ENCODE measurements around the gene TNNI3K. TPM values are rescaled to one million over a fixed set of nuclear protein-coding genes. Genes with fewer than 3 reads are reported as not detected.

Gene TNNI3K
- polyA plus RNA-seq, 1 donor (not counting 4 experiments of a cell fraction or from before 2014, with no cell fraction given), result 0.41 TPM

DNA sequence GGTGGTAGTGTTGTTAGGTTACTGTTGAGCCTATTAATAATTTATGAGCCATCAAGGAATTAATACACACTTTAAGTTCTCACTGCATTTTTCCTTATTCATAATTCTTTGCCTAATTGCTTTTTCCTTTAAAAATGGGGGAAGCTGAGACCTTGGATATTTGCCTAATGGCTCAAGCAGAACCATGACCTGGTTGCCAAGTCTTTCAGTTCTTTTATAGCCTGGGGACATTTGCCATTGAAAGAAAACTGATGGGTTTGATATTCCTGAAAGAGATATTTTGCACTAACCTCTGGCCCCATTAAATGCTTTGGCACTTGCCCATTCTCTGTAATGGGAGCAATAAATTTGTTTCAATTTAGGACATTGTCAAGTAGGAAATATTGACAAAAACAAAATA is 295.7 kb downstream of the TNNI3K start:
- no peak overlapping the region for H3K4me2 ChIP-seq (ENCODE audit: control insufficient read depth, extremely low read depth, insufficient read depth, low read depth, low read length)
- H3K27me3 ChIP-seq (ENCODE audit: control insufficient read depth, extremely low read depth, insufficient read depth, low read length), result no peaks in the 10 kb centered on the region
- FAIRE-seq (no peak), DNase-seq (ENCODE audit: low read depth, low spot score) (no peak)
- no peak overlapping the region for H3K27ac ChIP-seq (ENCODE audit: control insufficient read depth, insufficient read depth, low read length)
- no peaks in the 10 kb centered on the region for H3K79me2 ChIP-seq (ENCODE audit: control insufficient read depth, insufficient read depth, low read length)
- no peaks in the 10 kb centered on the region for H3K9me3 ChIP-seq (ENCODE audit: control insufficient read depth, low read depth, low read length)
- no peak for TF ChIP-seq EZH2 (IDR thresholded peaks at IDR 0.05; ENCODE audit: low read length)
- no peak for TF ChIP-seq CTCF (optimal IDR thresholded peaks at IDR 0.05 in 1 of 3, IDR thresholded peaks at IDR 0.05 in 1 of 3, conservative IDR thresholded peaks at IDR 0.05 in 1 of 3; ENCODE audit: extremely low read depth in 1 of 3, insufficient read depth in 2 of 3, low read length in 3 of 3)
- dilution Hi-C loops (cut with MboI; ENCODE audit: extremely low pct_ligation_motif_present, low sequenced_read_pairs), result no loop called here
- no peaks in the 10 kb centered on the region for H3K9me1 ChIP-seq (ENCODE audit: control insufficient read depth, extremely low read depth, insufficient read depth, low read length)
- H3K36me3 ChIP-seq (ENCODE audit: control insufficient read depth in 2 of 2, extremely low read depth in 1 of 2, insufficient read depth in 2 of 2, low read length in 2 of 2), result no peaks in the 10 kb centered on the region
- H3K4me3 ChIP-seq (ENCODE audit: control insufficient read depth in 2 of 3, extremely low read depth in 1 of 3, insufficient read depth in 2 of 3, low read depth in 1 of 3, low read length in 3 of 3), result no peak overlapping the region
- H3K9ac ChIP-seq (ENCODE audit: control insufficient read depth, extremely low read depth, insufficient read depth, low read length), result no peak overlapping the region
- no peaks in the 10 kb centered on the region for H3K4me1 ChIP-seq (ENCODE audit: control insufficient read depth, extremely low read depth, insufficient read depth, low read length)
- no peaks in the 10 kb centered on the region for H4K20me1 ChIP-seq (ENCODE audit: control insufficient read depth, extremely low read depth, insufficient read depth, low read length)
- H2AFZ ChIP-seq (ENCODE audit: control insufficient read depth, low read length), result no peak overlapping the region

GRCh38 chr1:74531796-74532195 is 296.6 kb downstream of the TNNI3K start:
- Histone ChIP-seq H3K27ac (ENCODE audit: control insufficient read depth, insufficient read depth, low read length) (no peak overlapping the region), H3K79me2 (ENCODE audit: control insufficient read depth, insufficient read depth, low read length) (no peaks in the 10 kb centered on the region), H3K27me3 (ENCODE audit: control insufficient read depth, extremely low read depth, insufficient read depth, low read length) (no peaks in the 10 kb centered on the region), H3K4me2 (ENCODE audit: control insufficient read depth, extremely low read depth, insufficient read depth, low read depth, low read length) (no peak overlapping the region), H3K9me1 (ENCODE audit: control insufficient read depth, extremely low read depth, insufficient read depth, low read length) (no peaks in the 10 kb centered on the region), H2AFZ (ENCODE audit: control insufficient read depth, low read length) (no peak overlapping the region), H3K9me3 (ENCODE audit: control insufficient read depth, low read depth, low read length) (no peaks in the 10 kb centered on the region), H3K4me3 (ENCODE audit: control insufficient read depth in 2 of 3, extremely low read depth in 1 of 3, insufficient read depth in 2 of 3, low read depth in 1 of 3, low read length in 3 of 3) (no peak overlapping the region), H3K9ac (ENCODE audit: control insufficient read depth, extremely low read depth, insufficient read depth, low read length) (no peak overlapping the region), H3K4me1 (ENCODE audit: control insufficient read depth, extremely low read depth, insufficient read depth, low read length) (no peaks in the 10 kb centered on the region), H3K36me3 (ENCODE audit: control insufficient read depth in 2 of 2, extremely low read depth in 1 of 2, insufficient read depth in 2 of 2, low read length in 2 of 2) (no peaks in the 10 kb centered on the region), H4K20me1 (ENCODE audit: control insufficient read depth, extremely low read depth, insufficient read depth, low read length) (no peaks in the 10 kb centered on the region)
- dilution Hi-C loops (cut with MboI; ENCODE audit: extremely low pct_ligation_motif_present, low sequenced_read_pairs), result no loop called here
- DNase-seq (ENCODE audit: low read depth, low spot score) (no peak), FAIRE-seq (no peak)
- no peak for TF ChIP-seq EZH2 (IDR thresholded peaks at IDR 0.05; ENCODE audit: low read length)
- no peak for TF ChIP-seq CTCF (optimal IDR thresholded peaks at IDR 0.05 in 1 of 3, IDR thresholded peaks at IDR 0.05 in 1 of 3, conservative IDR thresholded peaks at IDR 0.05 in 1 of 3; ENCODE audit: extremely low read depth in 1 of 3, insufficient read depth in 2 of 3, low read length in 3 of 3)
